ENCODE measurements around the gene ITGB3.

- TF ChIP-seq CTCF (IDR thresholded peaks at IDR 0.05): no peak
- no peak for TF ChIP-seq POLR2A (IDR thresholded peaks at IDR 0.05)
Measured at GRCh38 chr17:47208744-47209488, 44.7 kb upstream of the ITGB3 start, which contains the start of gene MYL4.
